HEK293 (cell line): ENCODE results near the gene IGFBP5.

Experiments
- CTCF ChIA-PET: fragments of 350-600 bp; formaldehyde crosslinking; extraction: SDS; loops from one replicate; lab custom pipeline; 2021; ENCODE audit warnings: antibody characterized with exemption; lab: Yijun Ruan, JAX
- POLR2A ChIA-PET: fragments of 300-600 bp; formaldehyde crosslinking; extraction: SDS; loops from one replicate; lab custom pipeline; 2020; ENCODE audit warnings: antibody characterized with exemption, inconsistent platforms; lab: Yijun Ruan, JAX
- H3K27ac ChIP-seq: fragments of 200-500 bp; sonication (Bioruptor generic); 2 replicates; pipeline ENCODE4 v1.5.1; 2014; ENCODE audit warnings: low read depth, low read length, control low read depth, inconsistent platforms; ENCODE audit errors: extremely low read depth
- H3K36me3 ChIP-seq, 2 experiments: fragments of 200-500 bp in 1 of 2; sonication (Bioruptor generic) in 1 of 2; 1 replicate in 1 of 2; 2 replicates in 1 of 2; pipeline ENCODE4 v1.5.1; 2014 to 2017; ENCODE audit warnings: inconsistent platforms in 2 of 2, low read length in 2 of 2; ENCODE audit not compliant: control insufficient read depth in 2 of 2, insufficient read depth in 1 of 2
- H3K4me1 ChIP-seq: fragments of 200-500 bp; sonication (Bioruptor generic); 2 replicates; pipeline ENCODE4 v1.5.1; 2014; ENCODE audit warnings: mild to moderate bottlenecking, low read length, inconsistent platforms; ENCODE audit not compliant: control insufficient read depth, insufficient read depth
- H3K4me3 ChIP-seq: 2 replicates; pipeline ENCODE4 v1.5.1; 2011; ENCODE audit warnings: low read depth, mild to moderate bottlenecking, control low read depth, low read length, moderate library complexity
- H3K9me3 ChIP-seq: fragments of 200-500 bp; sonication (Bioruptor generic); 2 replicates; pipeline ENCODE4 v1.5.1; 2014; ENCODE audit warnings: low read depth, low read length, inconsistent platforms; ENCODE audit not compliant: control insufficient read depth, insufficient read depth
- ZFHX2 ChIP-seq: fragments of 450-650 bp; formaldehyde crosslinking; conservative IDR thresholded peaks from 2 replicates; pipeline ENCODE4 v1.5.1; 2016; ENCODE audit warnings: missing biosample characterization, missing genetic modification characterization
- ZNF266 ChIP-seq: fragments of 450-650 bp; formaldehyde crosslinking; IDR thresholded peaks from 2 replicates; pipeline ENCODE4 v1.5.1; 2016; ENCODE audit warnings: missing biosample characterization, missing genetic modification characterization, low read depth
- ZNF544 ChIP-seq: fragments of 450-650 bp; formaldehyde crosslinking; IDR thresholded peaks from 2 replicates; pipeline ENCODE4 v1.5.0; 2017; ENCODE audit warnings: missing biosample characterization, missing genetic modification characterization
- ZNF548 ChIP-seq: fragments of 450-650 bp; formaldehyde crosslinking; IDR thresholded peaks from 2 replicates; pipeline ENCODE4 v1.5.1; 2016; ENCODE audit warnings: missing biosample characterization, missing genetic modification characterization
- ZNF560 ChIP-seq: fragments of 450-650 bp; formaldehyde crosslinking; IDR thresholded peaks from 2 replicates; pipeline ENCODE4 v1.5.1; 2017; ENCODE audit warnings: missing biosample characterization, missing genetic modification characterization, borderline replicate concordance
- ZNF658 ChIP-seq: fragments of 450-650 bp; formaldehyde crosslinking; IDR thresholded peaks from 2 replicates; pipeline ENCODE4; 2016; ENCODE audit warnings: missing biosample characterization, missing genetic modification characterization
- ZNF747 ChIP-seq: fragments of 450-650 bp; formaldehyde crosslinking; IDR thresholded peaks from 2 replicates; pipeline ENCODE4 v1.5.1; 2016; ENCODE audit warnings: missing biosample characterization, missing genetic modification characterization
- ZNF785 ChIP-seq: fragments of 450-650 bp; formaldehyde crosslinking; IDR thresholded peaks from 2 replicates; pipeline ENCODE4 v1.5.1; 2016; ENCODE audit warnings: missing biosample characterization, missing genetic modification characterization
- ZNF791 ChIP-seq: fragments of 450-650 bp; formaldehyde crosslinking; IDR thresholded peaks from 2 replicates; pipeline ENCODE4 v1.5.1; 2016; ENCODE audit warnings: missing biosample characterization, missing genetic modification characterization
- TF ChIP-seq, protein P1 (sequence below): fragments of 450-650 bp; formaldehyde crosslinking; IDR thresholded peaks from 2 replicates; pipeline ENCODE4 v1.5.1; 2017; ENCODE audit warnings: missing biosample characterization, missing genetic modification characterization
- TF ChIP-seq, protein P2 (sequence below): fragments of 450-650 bp; formaldehyde crosslinking; optimal IDR thresholded peaks from 2 replicates; pipeline ENCODE3; 2016; ENCODE audit warnings: missing biosample characterization, mild to moderate bottlenecking, missing genetic modification characterization
- TF ChIP-seq, protein P3 (sequence below): fragments of 450-650 bp; formaldehyde crosslinking; IDR thresholded peaks from 2 replicates; pipeline ENCODE4 v1.5.1; 2017; ENCODE audit warnings: missing biosample characterization, missing genetic modification characterization
- TF ChIP-seq, protein P4 (sequence below): fragments of 450-650 bp; formaldehyde crosslinking; IDR thresholded peaks from 2 replicates; pipeline ENCODE4 v1.5.1; 2017; ENCODE audit warnings: missing biosample characterization, missing genetic modification characterization

Gene IGFBP5

DNA sequence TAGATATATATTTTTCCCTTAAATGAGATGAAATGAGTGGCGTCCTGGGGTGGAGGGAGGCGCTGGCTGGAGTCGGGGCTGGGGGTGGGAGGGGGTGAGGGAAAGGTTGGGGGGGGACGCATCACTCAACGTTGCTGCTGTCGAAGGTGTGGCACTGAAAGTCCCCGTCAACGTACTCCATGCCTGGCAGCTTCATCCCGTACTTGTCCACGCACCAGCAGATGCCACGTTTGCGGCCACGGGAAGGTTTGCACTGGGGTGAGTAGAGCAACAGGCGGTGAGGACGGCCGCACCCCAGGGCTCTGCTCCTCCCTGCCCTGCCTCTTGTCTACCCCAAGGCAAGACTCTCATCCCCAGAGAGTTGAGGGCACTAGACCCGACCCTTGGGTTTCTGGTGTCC, 18.7 kb downstream of the IGFBP5 start:
- Histone ChIP-seq H3K36me3 (peaks cover 4 to 48% of the 10 kb centered on the region in 2 experiments; a peak in 1 of 3 replicates), H3K4me3 (no peak overlapping the region), H3K4me1 (no peaks in the 10 kb centered on the region), H3K9me3 (no peaks in the 10 kb centered on the region), H3K27ac (no peak overlapping the region)
- TF ChIP-seq ZNF544 (tag by site-specific recombination) (no peak), ZNF658 (tag by site-specific recombination) (no peak), ZFHX2 (tag by site-specific recombination) (no peak), ZNF791 (tag by site-specific recombination) (no peak)
- TF ChIP-seq, protein P1, sequence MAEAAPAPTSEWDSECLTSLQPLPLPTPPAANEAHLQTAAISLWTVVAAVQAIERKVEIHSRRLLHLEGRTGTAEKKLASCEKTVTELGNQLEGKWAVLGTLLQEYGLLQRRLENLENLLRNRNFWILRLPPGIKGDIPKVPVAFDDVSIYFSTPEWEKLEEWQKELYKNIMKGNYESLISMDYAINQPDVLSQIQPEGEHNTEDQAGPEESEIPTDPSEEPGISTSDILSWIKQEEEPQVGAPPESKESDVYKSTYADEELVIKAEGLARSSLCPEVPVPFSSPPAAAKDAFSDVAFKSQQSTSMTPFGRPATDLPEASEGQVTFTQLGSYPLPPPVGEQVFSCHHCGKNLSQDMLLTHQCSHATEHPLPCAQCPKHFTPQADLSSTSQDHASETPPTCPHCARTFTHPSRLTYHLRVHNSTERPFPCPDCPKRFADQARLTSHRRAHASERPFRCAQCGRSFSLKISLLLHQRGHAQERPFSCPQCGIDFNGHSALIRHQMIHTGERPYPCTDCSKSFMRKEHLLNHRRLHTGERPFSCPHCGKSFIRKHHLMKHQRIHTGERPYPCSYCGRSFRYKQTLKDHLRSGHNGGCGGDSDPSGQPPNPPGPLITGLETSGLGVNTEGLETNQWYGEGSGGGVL (tag by site-specific recombination): no peak
- TF ChIP-seq, protein P2, sequence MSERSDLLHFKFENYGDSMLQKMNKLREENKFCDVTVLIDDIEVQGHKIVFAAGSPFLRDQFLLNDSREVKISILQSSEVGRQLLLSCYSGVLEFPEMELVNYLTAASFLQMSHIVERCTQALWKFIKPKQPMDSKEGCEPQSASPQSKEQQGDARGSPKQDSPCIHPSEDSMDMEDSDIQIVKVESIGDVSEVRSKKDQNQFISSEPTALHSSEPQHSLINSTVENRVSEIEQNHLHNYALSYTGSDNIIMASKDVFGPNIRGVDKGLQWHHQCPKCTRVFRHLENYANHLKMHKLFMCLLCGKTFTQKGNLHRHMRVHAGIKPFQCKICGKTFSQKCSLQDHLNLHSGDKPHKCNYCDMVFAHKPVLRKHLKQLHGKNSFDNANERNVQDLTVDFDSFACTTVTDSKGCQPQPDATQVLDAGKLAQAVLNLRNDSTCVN (tag by site-specific recombination): no peak
- TF ChIP-seq, protein P3, sequence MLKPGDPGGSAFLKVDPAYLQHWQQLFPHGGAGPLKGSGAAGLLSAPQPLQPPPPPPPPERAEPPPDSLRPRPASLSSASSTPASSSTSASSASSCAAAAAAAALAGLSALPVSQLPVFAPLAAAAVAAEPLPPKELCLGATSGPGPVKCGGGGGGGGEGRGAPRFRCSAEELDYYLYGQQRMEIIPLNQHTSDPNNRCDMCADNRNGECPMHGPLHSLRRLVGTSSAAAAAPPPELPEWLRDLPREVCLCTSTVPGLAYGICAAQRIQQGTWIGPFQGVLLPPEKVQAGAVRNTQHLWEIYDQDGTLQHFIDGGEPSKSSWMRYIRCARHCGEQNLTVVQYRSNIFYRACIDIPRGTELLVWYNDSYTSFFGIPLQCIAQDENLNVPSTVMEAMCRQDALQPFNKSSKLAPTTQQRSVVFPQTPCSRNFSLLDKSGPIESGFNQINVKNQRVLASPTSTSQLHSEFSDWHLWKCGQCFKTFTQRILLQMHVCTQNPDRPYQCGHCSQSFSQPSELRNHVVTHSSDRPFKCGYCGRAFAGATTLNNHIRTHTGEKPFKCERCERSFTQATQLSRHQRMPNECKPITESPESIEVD (tag by site-specific recombination): no peak
- ChIA-PET CTCF (interaction anchor here (0.6 to 1.4 kb wide), 5 partner anchors 9 to 977 kb away, joined by 3 to 6 read pairs (median 4); no protein-coding TSS in a partner anchor), POLR2A (no interaction called here)

DNA sequence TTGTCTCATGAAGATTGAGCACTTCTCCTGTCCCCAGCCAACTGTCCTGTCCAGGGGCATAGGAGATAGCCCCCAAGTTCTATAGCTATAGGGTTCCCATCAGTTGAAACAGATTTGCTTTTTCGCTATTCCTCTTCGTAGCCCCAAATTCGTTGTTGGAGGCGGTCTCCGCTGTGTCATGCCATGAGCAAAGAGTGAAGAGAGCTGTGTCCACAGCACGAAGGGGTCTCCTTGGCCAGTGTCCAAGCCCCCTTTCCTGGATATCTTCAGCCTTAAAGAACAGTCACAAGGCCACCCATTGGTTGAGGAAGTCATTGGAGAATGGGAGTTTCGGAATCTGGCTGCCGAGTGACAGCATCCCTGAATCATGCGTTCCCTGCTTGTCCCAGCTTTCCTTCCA, 21.0 kb downstream of the IGFBP5 start:
- Histone ChIP-seq H3K4me3 (no peak overlapping the region), H3K9me3 (no peaks in the 10 kb centered on the region), H3K36me3 (peaks cover 4 to 46% of the 10 kb centered on the region in 2 experiments; a peak in 1 of 3 replicates), H3K27ac (no peak overlapping the region), H3K4me1 (no peaks in the 10 kb centered on the region)
- POLR2A ChIA-PET: no interaction called here
- TF ChIP-seq, protein P2 (tag by site-specific recombination): no peak
- TF ChIP-seq, protein P4, sequence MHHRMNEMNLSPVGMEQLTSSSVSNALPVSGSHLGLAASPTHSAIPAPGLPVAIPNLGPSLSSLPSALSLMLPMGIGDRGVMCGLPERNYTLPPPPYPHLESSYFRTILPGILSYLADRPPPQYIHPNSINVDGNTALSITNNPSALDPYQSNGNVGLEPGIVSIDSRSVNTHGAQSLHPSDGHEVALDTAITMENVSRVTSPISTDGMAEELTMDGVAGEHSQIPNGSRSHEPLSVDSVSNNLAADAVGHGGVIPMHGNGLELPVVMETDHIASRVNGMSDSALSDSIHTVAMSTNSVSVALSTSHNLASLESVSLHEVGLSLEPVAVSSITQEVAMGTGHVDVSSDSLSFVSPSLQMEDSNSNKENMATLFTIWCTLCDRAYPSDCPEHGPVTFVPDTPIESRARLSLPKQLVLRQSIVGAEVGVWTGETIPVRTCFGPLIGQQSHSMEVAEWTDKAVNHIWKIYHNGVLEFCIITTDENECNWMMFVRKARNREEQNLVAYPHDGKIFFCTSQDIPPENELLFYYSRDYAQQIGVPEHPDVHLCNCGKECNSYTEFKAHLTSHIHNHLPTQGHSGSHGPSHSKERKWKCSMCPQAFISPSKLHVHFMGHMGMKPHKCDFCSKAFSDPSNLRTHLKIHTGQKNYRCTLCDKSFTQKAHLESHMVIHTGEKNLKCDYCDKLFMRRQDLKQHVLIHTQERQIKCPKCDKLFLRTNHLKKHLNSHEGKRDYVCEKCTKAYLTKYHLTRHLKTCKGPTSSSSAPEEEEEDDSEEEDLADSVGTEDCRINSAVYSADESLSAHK (tag by site-specific recombination): 0 out of 2 replicates have a peak, but pooled peaks have one; percentile 22
- TF ChIP-seq ZNF560 (tag by site-specific recombination) (no peak), ZNF747 (tag by site-specific recombination) (no peak), ZNF785 (tag by site-specific recombination) (no peak), ZNF548 (tag by site-specific recombination) (no peak), ZNF266 (no peak)
- CTCF ChIA-PET: interaction anchor here (0.8 to 1.0 kb wide), 4 partner anchors 8 to 156 kb away, joined by 3 to 5 read pairs (median 4); no protein-coding TSS in a partner anchor
